ENCODE measurements around the gene NUDCD2.

DNA sequence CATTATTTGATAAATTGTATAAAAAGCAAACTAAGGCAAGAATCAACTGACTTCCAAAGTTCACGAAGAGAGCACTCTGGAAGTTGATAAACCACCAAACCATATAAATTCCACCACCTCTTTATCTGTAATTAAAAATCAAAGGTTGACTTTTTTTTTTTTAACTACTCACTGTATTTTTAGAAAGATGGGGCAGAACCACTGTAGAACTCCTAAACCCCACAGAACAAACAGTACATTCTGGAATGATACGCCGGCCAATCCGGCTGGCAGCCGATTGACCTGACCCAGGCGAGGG is 22.9 kb downstream of the NUDCD2 start:
- peak; percentile 84; the same call in 1 of the 2 replicates for TF ChIP-seq POLR2A (IDR thresholded peaks at IDR 0.05; ENCODE audit: low read depth, low read length)
- TF ChIP-seq POLR2AphosphoS5 (IDR thresholded peaks at IDR 0.05; ENCODE audit: low read depth, low read length): no peak
